Measurements from ENCODE around the gene BEST4.
A peak's percentile ranks its signal among the peaks of the same experiment; 100 is the strongest.
"Not testable (repeated sequence)": the region's sequence is repeated elsewhere in the genome, so short reads cannot be mapped to it uniquely, and the experiment has no call there.

Gene BEST4

DNA sequence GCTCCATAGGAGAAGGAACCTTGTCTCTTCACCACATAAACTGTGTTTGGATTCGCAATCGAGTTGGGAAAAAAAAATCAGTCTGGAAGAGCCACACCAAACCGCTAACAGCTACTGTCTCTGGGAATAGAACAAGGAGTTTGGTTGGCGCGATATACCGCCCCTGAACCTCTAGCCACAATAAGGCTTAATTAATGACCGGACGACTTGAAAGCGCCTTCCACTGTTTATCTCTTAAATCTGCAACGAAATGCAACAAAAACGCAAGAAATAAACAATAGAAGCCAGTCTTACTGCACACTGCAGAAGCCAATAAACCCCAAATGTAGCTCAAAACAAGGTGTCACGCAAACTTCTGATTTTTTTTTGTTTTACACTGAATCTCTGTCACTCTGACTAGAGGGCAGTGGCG lies 31.2 kb upstream of the BEST4 start:
- ATAC-seq, result no peak

DNA sequence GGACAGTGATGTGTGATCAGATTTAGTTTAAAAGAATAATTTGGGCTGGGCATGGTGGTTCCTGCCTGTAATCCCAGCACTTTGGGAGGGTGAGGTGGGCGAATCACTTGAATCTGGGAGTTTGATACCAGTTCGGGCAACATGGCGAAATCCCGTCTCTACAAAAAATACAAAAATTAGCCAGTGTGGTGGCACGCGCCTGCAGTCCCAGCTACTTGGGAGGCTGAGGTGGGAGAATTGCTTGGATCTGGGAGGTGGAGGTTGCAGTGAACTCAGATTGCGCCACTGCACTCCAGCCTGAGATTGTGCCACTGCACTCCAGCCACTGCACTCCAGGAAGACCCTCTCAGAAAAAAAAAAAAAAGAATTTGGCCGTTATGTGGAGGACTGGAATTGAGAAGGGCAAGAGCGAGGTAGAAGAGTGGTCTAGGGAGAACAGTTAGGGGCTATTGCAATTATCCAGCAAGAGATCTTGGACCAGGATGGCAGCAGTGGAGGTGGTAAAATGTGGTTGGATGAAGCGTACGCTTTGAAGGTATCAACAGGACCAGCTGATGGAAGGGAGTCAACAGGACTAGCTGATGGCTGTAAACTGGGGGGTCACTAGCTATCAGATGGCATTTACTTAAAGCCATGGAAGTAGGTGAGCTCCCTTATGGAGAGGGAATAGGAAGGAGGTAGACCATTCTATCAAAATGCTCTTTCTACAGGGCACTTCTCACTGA lies 30.0 kb upstream of the BEST4 start:
- ATAC-seq, result no peak

GRCh38 chr1:44817307-44817706 lies 29.3 kb upstream of the BEST4 start:
- no peak for ATAC-seq

DNA sequence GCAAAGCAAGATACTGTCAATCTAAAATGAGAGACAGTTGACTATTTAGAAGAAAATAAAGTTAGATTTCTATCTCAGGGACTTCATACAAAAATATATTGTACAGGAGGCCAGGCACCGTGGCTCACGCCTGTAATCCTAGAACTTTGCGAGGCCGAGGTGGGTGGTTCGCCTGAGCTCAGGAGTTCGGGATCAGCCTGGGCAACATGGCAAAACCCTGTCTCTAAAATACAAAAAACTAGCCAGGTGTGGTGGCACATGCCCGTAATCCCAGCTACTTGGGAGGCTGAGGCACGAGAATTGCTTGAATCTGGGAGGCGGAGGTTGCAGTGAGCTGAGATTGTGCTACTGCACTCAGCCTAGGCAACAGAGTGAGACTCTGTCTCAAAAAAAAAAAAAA lies 28.0 kb upstream of the BEST4 start:
- not testable (repeated sequence) for ATAC-seq

GRCh38 chr1:44812822-44813543 lies 25.0 kb upstream of the BEST4 start:
- no peak for ATAC-seq

DNA sequence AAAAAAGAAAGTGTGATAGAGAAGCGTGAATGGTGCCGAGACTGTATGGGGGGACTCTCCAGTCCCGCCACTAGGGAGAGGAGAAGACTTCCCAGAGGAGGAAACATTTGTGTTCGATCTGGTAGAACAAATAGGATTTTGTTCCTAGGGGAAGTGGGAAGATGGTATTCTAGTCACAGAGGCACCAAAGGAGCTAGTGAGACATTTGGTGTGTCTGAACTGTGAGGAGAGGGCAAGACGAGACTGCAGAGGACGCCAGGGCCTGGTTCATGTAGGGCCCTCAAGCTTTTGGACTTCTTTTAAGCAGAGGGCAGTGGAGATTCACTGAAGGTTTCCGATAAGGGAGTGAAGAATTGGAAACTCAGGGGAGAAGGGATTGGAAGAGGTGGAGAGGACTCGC lies 23.3 kb upstream of the BEST4 start:
- ATAC-seq, result no peak

GRCh38 chr1:44810762-44811105 lies 22.8 kb upstream of the BEST4 start:
- ATAC-seq, result not testable (repeated sequence)

GRCh38 chr1:44810101-44810761 lies 22.3 kb upstream of the BEST4 start:
- ATAC-seq, result no peak

DNA sequence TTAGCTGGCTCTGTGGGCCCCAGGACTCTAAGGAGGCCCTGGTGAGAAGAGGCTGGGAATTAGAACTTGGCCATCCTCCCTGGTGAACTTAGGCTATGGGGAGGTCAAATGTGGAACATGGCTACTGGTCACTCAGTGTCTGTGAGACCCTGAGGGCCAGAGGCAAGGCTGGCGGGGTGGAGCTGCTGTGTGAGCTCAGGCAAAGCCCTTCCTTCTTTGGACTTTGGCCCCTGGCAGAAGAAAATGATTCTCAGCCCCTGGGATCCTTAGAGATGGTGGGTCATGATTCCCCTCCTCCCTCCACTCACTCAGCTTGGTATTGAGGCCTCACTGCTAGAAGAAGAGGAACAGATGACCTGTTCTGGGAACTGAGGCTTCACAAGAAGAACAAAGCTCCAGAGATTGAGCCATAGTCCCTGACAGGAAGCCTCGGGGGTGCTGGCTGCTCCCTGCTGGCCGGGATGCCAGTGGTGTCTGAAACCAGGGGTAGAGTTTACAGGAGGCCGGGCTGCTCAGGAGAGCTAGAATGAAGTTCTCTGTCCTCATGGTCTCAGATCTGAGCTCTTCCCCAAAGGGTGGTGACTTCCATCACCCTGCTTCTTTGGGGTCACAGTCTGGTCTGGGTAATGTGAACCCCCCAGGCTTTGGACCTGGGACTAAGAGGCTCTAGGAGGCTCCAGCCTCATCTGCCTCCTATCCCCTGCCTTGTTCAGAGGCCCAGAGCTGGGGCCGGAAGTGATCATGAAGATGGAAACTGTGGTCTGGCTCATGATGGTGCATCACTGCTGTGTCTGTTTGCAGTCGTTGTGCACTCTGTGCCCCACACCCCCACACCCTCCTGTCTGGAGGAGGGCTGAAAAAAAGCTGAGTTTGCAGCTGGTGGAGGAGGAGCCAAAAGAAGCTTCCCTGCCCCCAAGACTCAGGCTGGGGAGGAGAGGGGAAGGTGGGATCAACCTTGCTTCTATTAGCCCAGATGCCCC lies 21.3 kb upstream of the BEST4 start:
- peak; percentile 71 to 72 for ATAC-seq

- ATAC-seq, result peak; percentile 53 to 54
Observed at GRCh38 chr1:44808063-44808937, 20.3 kb upstream of the BEST4 start, which contains the start of gene BTBD19. Gene BTBD19 (plus strand): TSS chr1:44808523. CDS start chr1:44808821, 298 bp downstream.

DNA sequence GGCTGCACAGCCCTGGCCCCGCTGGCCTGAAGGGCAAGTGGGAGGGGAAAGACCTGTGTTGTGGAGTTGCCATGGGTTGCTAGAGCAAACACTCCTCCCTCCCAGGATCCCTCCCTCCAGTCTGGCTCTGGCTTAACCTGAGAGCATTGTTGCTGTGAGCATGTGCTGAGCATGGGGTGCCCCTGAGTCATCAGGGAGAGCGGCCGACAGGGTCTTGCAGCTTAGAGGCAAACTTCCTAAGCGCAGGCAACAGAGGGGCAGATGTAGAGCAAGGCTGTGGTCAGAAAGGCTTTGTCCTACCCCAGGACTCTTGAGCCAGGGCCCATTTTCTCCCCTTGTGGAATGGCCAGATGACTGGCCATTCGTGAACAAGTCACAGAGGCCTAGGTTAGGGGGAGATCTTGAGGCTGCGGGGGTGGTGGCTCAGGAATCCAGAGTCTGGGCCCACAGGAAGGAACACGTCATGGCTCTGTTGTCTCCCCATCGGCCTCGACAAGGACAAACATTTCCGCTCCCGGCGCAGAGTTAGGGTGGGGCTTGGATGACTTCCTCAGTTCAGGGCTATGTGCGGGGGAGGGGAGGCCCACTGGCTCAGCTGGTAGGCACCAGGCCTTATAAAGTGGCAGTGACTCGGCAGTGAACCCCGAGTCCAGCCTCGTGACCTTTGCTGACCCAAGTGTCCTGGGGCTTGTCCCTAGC lies 19.5 kb upstream of the BEST4 start:
- peak; percentile 55 to 57 for ATAC-seq

- peak; percentile 1 to 2 for ATAC-seq
Observed at GRCh38 chr1:44806704-44807363, 18.9 kb upstream of the BEST4 start, which contains the start of gene DYNLT4. Gene DYNLT4 (minus strand): TSS chr1:44807351. CDS start chr1:44806668, 683 bp downstream.

GRCh38 chr1:44806025-44806703 lies 18.2 kb upstream of the BEST4 start:
- ATAC-seq, result no peak

- ATAC-seq, result no peak
Observed at GRCh38 chr1:44805311-44806024, 17.5 kb upstream of the BEST4 start.

GRCh38 chr1:44803312-44804095 lies 15.5 kb upstream of the BEST4 start:
- no peak for ATAC-seq

DNA sequence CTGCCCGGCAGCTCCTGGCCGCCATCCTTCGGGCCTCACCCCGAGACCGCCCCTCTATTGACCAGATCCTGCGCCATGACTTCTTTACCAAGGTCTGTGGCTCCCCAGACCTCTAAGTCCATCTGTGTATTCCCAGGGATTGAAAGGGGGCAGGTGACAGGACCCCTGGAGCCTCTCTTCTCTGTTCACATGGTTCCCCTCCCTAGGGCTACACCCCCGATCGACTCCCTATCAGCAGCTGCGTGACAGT lies 15.0 kb upstream of the BEST4 start:
- ATAC-seq, result no peak

GRCh38 chr1:44802306-44803061 lies 14.5 kb upstream of the BEST4 start:
- ATAC-seq, result no peak

Measured in activated CD4-positive, CD25-positive, alpha-beta regulatory T cell treated with anti-CD3 and anti-CD28 coated beads, Interleukin-2, amount 50 U/mL, for 24 hours (primary cell).